Activated CD8-positive, alpha-beta T cell treated with anti-CD3 and anti-CD28 coated beads, Interleukin-2, amount 10 ng/mL, durations not matched to agents 7 days and 5 days (primary cell): ENCODE measurements around the gene MALSU1. TPM values are rescaled to one million over a fixed set of nuclear protein-coding genes. Genes with fewer than 3 reads are reported as not detected.
A peak's percentile ranks its signal among the peaks of the same experiment; 100 is the strongest.

ENCODE experiments used
- ATAC-seq: fragments of 150-1000 bp; cut with Tn5 transposase; one replicate; pipeline ENCODE4 v1.10.0; 2021; ENCODE audit warnings: moderate library complexity
- CTCF ChIA-PET: fragments of 350-600 bp; sonication (Branson Sonifier 250); formaldehyde crosslinking; loops from one replicate; lab custom pipeline; 2021; ENCODE audit warnings: antibody characterized with exemption; lab: Charles Lee
- POLR2A ChIA-PET: fragments of 350-600 bp; sonication (Branson Sonifier 250); formaldehyde crosslinking; loops from one replicate; lab custom pipeline; 2021; ENCODE audit warnings: antibody characterized with exemption; lab: Charles Lee
- DNase-seq: peaks from one replicate; pipeline ENCODE4 v3.0.0-alpha.2; 2020
- H3K27ac Mint-ChIP-seq: one replicate; pipeline ENCODE4 v1.8.0; 2021; ENCODE audit warnings: mild to moderate bottlenecking, mixed read lengths
- H3K27me3 Mint-ChIP-seq: one replicate; pipeline ENCODE4 v1.8.0; 2021; ENCODE audit warnings: low read depth, mixed read lengths
- H3K36me3 Mint-ChIP-seq: one replicate; pipeline ENCODE4 v1.8.0; 2021; ENCODE audit warnings: low read depth, mixed read lengths
- H3K4me1 Mint-ChIP-seq: one replicate; pipeline ENCODE4 v1.8.0; 2021; ENCODE audit warnings: low read depth, mixed read lengths
- H3K4me3 Mint-ChIP-seq: one replicate; pipeline ENCODE4 v1.8.0; 2021; ENCODE audit warnings: mild to moderate bottlenecking, mixed read lengths
- H3K9me3 Mint-ChIP-seq: one replicate; pipeline ENCODE4 v1.8.0; 2022; ENCODE audit warnings: mixed read lengths; ENCODE audit not compliant: insufficient read depth
- total RNA-seq, 2 experiments: library from RNA; stranded (reverse); gene quantifications; one replicate each; pipeline ENCODE4 v1.2.3, GENCODE V29; 2021

MALSU1 gene
- total RNA-seq, 2 experiments from 2014 or later = 53.3 to 55.0 TPM

DNA sequence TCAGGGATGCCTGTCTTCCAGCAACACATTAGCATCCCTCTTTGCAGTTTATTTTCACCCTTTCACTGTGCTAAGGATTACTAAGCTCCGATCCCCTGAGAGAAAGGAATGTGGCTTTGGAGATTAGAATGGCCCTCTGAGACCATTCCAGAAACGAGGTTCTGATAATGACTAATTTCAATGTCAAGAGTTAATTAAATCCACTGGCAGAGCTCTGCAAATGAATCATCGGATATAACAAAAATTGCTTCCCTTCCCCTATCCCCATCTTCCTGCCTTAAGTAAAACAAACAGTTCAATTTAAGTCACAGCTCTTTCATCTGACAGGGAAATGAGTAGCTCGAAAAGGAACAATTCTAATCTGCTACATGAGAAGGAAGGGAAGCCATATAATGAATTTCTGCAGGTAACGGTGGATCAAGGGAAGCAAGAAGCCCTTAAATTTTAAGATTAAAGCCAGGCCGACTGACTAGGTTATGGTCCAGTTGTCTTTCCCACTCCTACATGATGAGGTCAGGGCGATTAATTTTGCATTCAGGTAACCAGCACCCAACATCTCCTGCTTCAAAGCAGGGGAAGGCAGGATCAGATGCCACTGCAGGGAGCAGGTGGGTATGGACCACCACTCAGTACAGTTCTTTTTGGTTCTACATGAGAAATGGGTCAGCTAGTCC is 50.5 kb downstream of the MALSU1 start:
- H3K27ac Mint-ChIP-seq = no peak overlapping the region
- H3K27me3 Mint-ChIP-seq = peaks cover 11% of the 10 kb centered on the region
- no peaks in the 10 kb centered on the region for H3K9me3 Mint-ChIP-seq
- no peak overlapping the region for H3K4me3 Mint-ChIP-seq
- peaks cover 2% of the 10 kb centered on the region for H3K36me3 Mint-ChIP-seq
- CTCF ChIA-PET = interaction anchor here (1.2 to 9.5 kb wide), 4 partner anchors 73 to 197 kb away, joined by 3 to 56 read pairs (median 5); no protein-coding TSS in a partner anchor
- POLR2A ChIA-PET = no interaction called here
- ATAC-seq = no peak
- no peak for DNase-seq
- peaks cover 29% of the 10 kb centered on the region for H3K4me1 Mint-ChIP-seq

DNA sequence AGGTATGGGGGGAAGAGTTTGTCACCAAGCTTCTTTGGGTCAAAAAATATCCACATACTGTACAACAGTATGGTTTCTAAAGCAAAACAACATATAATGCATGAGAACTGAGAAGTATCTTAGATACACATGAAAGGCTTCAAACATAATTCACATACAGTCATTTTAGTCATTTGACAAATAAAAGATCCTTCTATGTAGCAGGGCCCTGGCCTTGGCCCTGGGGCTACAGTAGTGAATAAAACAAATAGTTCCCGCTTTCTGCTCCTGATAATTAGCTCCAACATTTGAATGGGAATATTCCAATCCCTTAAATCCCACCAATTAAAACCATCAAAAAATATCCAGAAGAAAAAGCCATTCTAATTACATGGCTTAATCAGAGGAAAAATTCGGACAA is 51.3 kb downstream of the MALSU1 start:
- Mint-ChIP-seq H3K36me3 (peaks cover 2% of the 10 kb centered on the region), H3K27me3 (peaks cover 9% of the 10 kb centered on the region), H3K9me3 (no peaks in the 10 kb centered on the region), H3K4me3 (no peak overlapping the region), H3K27ac (no peak overlapping the region), H3K4me1 (peaks cover 22% of the 10 kb centered on the region)
- no peak for DNase-seq
- CTCF ChIA-PET = interaction anchor here (0.7 to 9.5 kb wide), 4 partner anchors 11 to 196 kb away, joined by 3 to 56 read pairs (median 4); no protein-coding TSS in a partner anchor
- POLR2A ChIA-PET = no interaction called here
- no peak for ATAC-seq

DNA sequence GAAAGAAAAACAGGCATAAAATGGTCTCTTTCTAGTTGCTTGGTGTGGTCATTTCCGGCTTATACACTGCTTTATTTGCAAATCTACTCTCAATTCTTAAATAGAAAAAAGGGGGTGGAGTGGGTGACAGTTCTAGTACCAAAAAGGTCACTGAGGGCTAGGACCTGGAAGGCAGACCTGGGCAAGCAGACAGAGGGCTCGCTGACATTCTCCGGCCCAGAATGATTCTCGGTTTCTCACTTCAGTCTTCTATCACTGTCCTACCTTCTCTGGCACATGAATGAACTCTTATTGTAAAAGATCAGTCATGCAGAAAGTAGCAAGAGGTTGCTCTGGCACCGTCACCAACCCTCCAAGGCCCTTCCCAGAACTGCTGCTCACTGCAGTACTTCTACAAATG is 54.0 kb downstream of the MALSU1 start:
- Mint-ChIP-seq H3K27me3 (peaks cover 11% of the 10 kb centered on the region), H3K4me3 (no peak overlapping the region), H3K4me1 (peaks cover 14% of the 10 kb centered on the region), H3K27ac (no peak overlapping the region), H3K9me3 (no peaks in the 10 kb centered on the region), H3K36me3 (no peaks in the 10 kb centered on the region)
- ATAC-seq = no peak
- ChIA-PET CTCF (no interaction called here), POLR2A (no interaction called here)
- DNase-seq = no peak

DNA sequence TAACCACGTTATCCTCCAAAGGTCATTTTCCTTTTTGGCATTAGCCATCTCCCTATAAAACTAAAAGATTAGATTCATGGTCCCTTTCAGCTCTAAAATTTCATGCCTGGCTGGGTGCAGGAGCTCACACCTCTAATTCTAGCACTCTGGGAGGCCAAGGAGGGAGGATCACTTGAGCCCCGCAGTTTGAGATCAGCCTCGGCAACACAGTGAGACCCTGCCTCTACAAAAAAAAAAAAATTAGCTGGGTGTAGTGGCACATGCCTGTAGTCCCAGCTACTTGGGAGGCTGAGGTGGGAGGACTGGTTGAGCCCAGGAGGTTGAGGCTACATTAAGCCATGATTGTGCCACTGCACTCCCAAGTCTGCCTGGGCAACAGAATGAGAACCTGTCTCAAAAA is 57.0 kb downstream of the MALSU1 start:
- Mint-ChIP-seq H3K4me1 (peaks cover 14% of the 10 kb centered on the region), H3K36me3 (no peaks in the 10 kb centered on the region), H3K27me3 (peaks cover 11% of the 10 kb centered on the region), H3K9me3 (no peaks in the 10 kb centered on the region), H3K4me3 (no peak overlapping the region), H3K27ac (no peak overlapping the region)
- DNase-seq (no peak), ATAC-seq (no peak)
- ChIA-PET POLR2A (no interaction called here), CTCF (interaction anchor here (0.9 kb wide), 1 partner anchor 191 kb away, joined by 3 read pairs; no protein-coding TSS in a partner anchor)

DNA sequence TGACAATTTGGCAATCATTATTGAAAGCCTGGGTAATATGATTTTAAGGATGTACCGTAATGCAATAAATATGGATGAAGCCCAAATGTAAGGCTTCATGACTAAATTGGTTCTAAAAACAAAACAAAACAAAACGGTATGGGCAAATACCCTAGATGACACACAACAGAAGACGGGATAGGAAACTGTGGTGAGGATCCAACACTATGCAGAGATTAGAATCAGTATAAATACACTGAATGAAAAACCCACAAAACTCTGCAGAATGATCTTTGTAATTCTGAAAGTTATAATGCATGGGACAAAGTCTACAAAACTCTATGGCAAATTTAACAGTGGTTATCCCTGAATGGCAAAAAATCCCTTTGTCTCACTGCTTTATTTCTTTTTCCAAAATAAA is 57.6 kb downstream of the MALSU1 start:
- DNase-seq = peak; percentile 31
- Mint-ChIP-seq H3K36me3 (no peaks in the 10 kb centered on the region), H3K9me3 (no peaks in the 10 kb centered on the region), H3K4me1 (peaks cover 14% of the 10 kb centered on the region), H3K27ac (no peak overlapping the region), H3K4me3 (peak overlapping the region; percentile 3), H3K27me3 (peaks cover 9% of the 10 kb centered on the region)
- ATAC-seq = peak; percentile 84
- POLR2A ChIA-PET = no interaction called here
- CTCF ChIA-PET = no interaction called here

DNA sequence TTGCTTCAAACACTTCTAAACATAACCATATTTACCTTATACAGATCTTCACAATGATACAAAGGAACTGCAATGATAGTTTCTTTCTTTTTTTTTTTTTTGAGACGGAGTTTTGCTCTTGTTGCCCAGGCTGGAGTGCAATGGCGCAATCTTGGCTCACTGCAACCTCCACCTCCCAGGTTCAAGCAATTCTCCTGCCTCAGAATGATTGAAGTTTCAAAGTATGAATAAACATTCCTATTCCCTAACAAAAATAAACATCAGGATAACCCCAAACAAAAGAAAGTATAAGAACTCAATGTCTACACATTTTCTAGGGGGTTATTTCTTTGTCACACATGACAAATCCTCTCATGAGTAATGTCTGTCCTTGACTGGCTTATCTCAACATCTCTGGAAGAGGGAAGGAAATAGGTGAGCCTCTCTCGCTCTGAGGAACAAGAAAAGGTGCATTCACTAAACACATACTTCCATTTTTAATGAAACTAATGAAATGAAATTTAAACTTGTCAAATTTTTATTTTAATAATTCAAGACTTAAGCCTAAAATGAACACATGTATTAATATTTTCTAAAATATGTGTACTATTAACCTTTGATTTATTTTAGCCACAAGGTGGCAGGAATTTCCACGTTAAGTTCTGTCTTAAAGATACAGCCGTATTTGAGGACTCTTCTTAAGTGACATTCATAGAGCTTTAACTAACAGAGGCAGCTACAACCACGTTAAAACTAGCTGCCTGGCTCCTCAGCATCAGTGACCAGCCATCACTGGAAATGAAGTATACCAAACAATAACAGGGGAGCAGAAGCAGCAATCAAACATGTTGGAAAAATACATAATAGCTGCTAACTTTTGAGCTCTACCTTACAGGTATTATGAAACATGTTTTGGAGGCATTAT is 58.3 kb downstream of the MALSU1 start:
- POLR2A ChIA-PET = no interaction called here
- H3K27me3 Mint-ChIP-seq = peaks cover 12% of the 10 kb centered on the region

DNA sequence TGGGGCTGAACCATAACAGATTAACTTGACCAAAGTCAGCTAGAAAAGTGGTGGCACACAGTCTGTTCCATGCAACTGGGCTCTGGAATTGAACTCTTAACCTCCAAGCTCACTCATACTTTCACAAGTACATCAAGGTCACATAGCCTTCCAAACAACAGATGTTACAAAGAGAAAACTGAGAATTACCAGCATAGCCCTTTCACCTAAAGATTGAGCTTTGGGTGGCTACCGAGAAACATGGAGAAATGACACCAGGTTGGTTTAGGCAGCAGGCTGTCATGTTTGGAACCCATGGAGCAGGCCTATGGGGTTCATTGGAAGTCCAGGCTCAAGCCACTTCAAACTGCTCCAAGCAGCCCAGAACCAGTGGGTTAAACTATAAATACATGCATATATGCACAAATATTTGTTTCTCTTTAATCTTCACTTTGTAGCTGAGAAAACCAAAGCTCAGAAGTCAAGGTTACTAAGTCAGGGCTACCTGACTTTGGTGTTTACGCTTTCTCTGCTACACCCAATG is 59.1 kb downstream of the MALSU1 start:
- no peak overlapping the region for H3K27ac Mint-ChIP-seq
- DNase-seq (no peak), ATAC-seq (no peak)
- peaks cover 14% of the 10 kb centered on the region for H3K4me1 Mint-ChIP-seq
- no peaks in the 10 kb centered on the region for H3K9me3 Mint-ChIP-seq
- POLR2A ChIA-PET = interaction anchor here (0.9 kb wide), 1 partner anchor 171 kb away, joined by 3 read pairs; no protein-coding TSS in a partner anchor
- CTCF ChIA-PET = interaction anchor here (0.6 to 2.2 kb wide), 35 partner anchors 9 to 353 kb away, joined by 3 to 36 read pairs (median 4); partner anchors contain the start of genes IGF2BP3 and KLHL7
- peaks cover 10% of the 10 kb centered on the region for H3K27me3 Mint-ChIP-seq
- no peaks in the 10 kb centered on the region for H3K36me3 Mint-ChIP-seq
- H3K4me3 Mint-ChIP-seq = no peak overlapping the region

More for the DNA sequence above, 58.3 kb downstream of the MALSU1 start:
- no peaks in the 10 kb centered on the region for H3K36me3 Mint-ChIP-seq
- no peak overlapping the region for H3K27ac Mint-ChIP-seq
- no peaks in the 10 kb centered on the region for H3K9me3 Mint-ChIP-seq
- H3K4me3 Mint-ChIP-seq = no peak overlapping the region
- H3K4me1 Mint-ChIP-seq = peaks cover 14% of the 10 kb centered on the region
- CTCF ChIA-PET = interaction anchor here (0.6 to 2.2 kb wide), 35 partner anchors 9 to 354 kb away, joined by 3 to 36 read pairs (median 4); partner anchors contain the start of genes IGF2BP3 and KLHL7
- no peak for DNase-seq
- peak; percentile 26 for ATAC-seq

Other genes with a start within 250 kb of the MALSU1 start
- 10 to 100 TPM; 20.3 to 23.0 TPM for gene KLHL7, start 193.6 kb upstream of the MALSU1 start, total RNA-seq
- 10 to 100 TPM; 38.2 to 39.7 TPM for gene NUP42, start 117.3 kb upstream of the MALSU1 start, total RNA-seq
- gene GPNMB, start 52.6 kb upstream of the MALSU1 start, total RNA-seq = under 1 TPM; 0.21 to 0.29 TPM
- gene IGF2BP3, start 171.2 kb downstream of the MALSU1 start, total RNA-seq = under 1 TPM; 0.52 to 0.55 TPM
- 100 to 1,000 TPM; 108 to 113 TPM for gene TRA2A, start 232.6 kb downstream of the MALSU1 start, total RNA-seq